GM23338 (cell line): ENCODE measurements around the gene WDR87. TPM values are rescaled to one million over a fixed set of nuclear protein-coding genes. Genes with fewer than 3 reads are reported as not detected.

Source experiments
- ATAC-seq: fragments of 200-7000 bp; cut with Tn5 transposase; 3 replicates; pipeline ENCODE4 v1.9.1; 2020
- DNase-seq: peaks from one replicate; pipeline ENCODE4 v3.0.0-alpha.2; 2015; ENCODE audit warnings: low spot score
- H2AFZ ChIP-seq: fragments of 200-600 bp; sonication (generic); 2 replicates; pipeline ENCODE4 v1.8.0; 2016; ENCODE audit warnings: antibody characterized with exemption, mild to moderate bottlenecking, moderate library complexity
- H3F3A ChIP-seq: fragments of 200-600 bp; sonication (generic); replicated peaks from 2 replicates; pipeline ENCODE4 v1.8.0; 2017; ENCODE audit warnings: antibody characterized with exemption, mixed run types, low read depth
- H3K27ac ChIP-seq: fragments of 200-600 bp; sonication (generic); 2 replicates; pipeline ENCODE4 v1.6.1; 2016; ENCODE audit warnings: low read depth
- H3K27me3 ChIP-seq: fragments of 200-600 bp; sonication (generic); 2 replicates; pipeline ENCODE4 v1.8.0; 2016; ENCODE audit warnings: mild to moderate bottlenecking, mixed run types, moderate library complexity; ENCODE audit not compliant: insufficient read depth
- H3K36me3 ChIP-seq: fragments of 200-600 bp; sonication (generic); 2 replicates; pipeline ENCODE4 v1.8.0; 2016; ENCODE audit warnings: mild to moderate bottlenecking; ENCODE audit not compliant: insufficient read depth
- H3K4me1 ChIP-seq: fragments of 200-600 bp; sonication (generic); 2 replicates; pipeline ENCODE4 v1.8.0; 2016; ENCODE audit warnings: mild to moderate bottlenecking, moderate library complexity; ENCODE audit not compliant: insufficient read depth
- H3K4me2 ChIP-seq: fragments of 200-600 bp; sonication (generic); 2 replicates; pipeline ENCODE4 v1.7.1; 2017; ENCODE audit warnings: mixed run types
- H3K4me3 ChIP-seq: fragments of 200-600 bp; sonication (generic); 2 replicates; pipeline ENCODE4 v1.6.1; 2016; ENCODE audit warnings: mixed run types
- H3K79me2 ChIP-seq: fragments of 200-600 bp; sonication (generic); replicated peaks from 2 replicates; pipeline ENCODE4 v1.8.0; 2017; ENCODE audit warnings: mild to moderate bottlenecking; ENCODE audit not compliant: insufficient read depth
- H3K9me2 ChIP-seq: fragments of 200-600 bp; sonication (generic); 2 replicates; pipeline ENCODE4 v1.8.0; 2017; ENCODE audit not compliant: insufficient read depth
- H4K20me1 ChIP-seq: fragments of 200-600 bp; sonication (generic); replicated peaks from 2 replicates; pipeline ENCODE4 v1.8.0; 2017; ENCODE audit warnings: mild to moderate bottlenecking; ENCODE audit not compliant: insufficient read depth
- H3K27ac Mint-ChIP-seq: 2 replicates; pipeline ENCODE4 v1.8.0; 2020; ENCODE audit warnings: inconsistent platforms, mild to moderate bottlenecking, moderate library complexity, mixed read lengths
- H3K27me3 Mint-ChIP-seq: 3 replicates; pipeline ENCODE4 v1.8.0; 2022; ENCODE audit warnings: low read depth, mild to moderate bottlenecking, moderate library complexity, mixed read lengths, inconsistent platforms; ENCODE audit not compliant: insufficient read depth, poor library complexity
- H3K36me3 Mint-ChIP-seq: 3 replicates; pipeline ENCODE4 v1.8.0; 2021; ENCODE audit warnings: low read depth, mild to moderate bottlenecking, inconsistent platforms, moderate library complexity, mixed read lengths
- H3K4me1 Mint-ChIP-seq: 3 replicates; pipeline ENCODE4 v1.8.0; 2020; ENCODE audit warnings: mild to moderate bottlenecking, inconsistent platforms, mixed read lengths
- H3K4me3 Mint-ChIP-seq: 3 replicates; pipeline ENCODE4 v1.8.0; 2021; ENCODE audit warnings: moderate library complexity, mild to moderate bottlenecking, inconsistent platforms, mixed read lengths
- H3K9me3 Mint-ChIP-seq: 3 replicates; pipeline ENCODE4 v1.8.0; 2020; ENCODE audit warnings: moderate library complexity, mild to moderate bottlenecking, inconsistent platforms, mixed read lengths
- CREB1 ChIP-seq: fragments of 250-450 bp; sonication (Bioruptor Pico); IDR thresholded peaks from 2 replicates; pipeline ENCODE4 v1.5.0; 2020; ENCODE audit warnings: low read depth, mild to moderate bottlenecking, moderate library complexity
- EZH2 ChIP-seq: fragments of 200-600 bp; sonication (generic); IDR thresholded peaks from one replicate; pipeline ENCODE4 v1.8.0; 2017; ENCODE audit warnings: antibody characterized with exemption, mild to moderate bottlenecking, low read depth; ENCODE audit not compliant: unreplicated experiment
- EZH2phosphoT487 ChIP-seq: fragments of 200-600 bp; sonication (generic); IDR thresholded peaks from one replicate; pipeline ENCODE4 v1.8.1; 2018; ENCODE audit warnings: antibody characterized with exemption; ENCODE audit not compliant: unreplicated experiment
- JUNB ChIP-seq: IDR thresholded peaks from one replicate; pipeline ENCODE4 v1.6.1; 2016; ENCODE audit warnings: antibody characterized with exemption; ENCODE audit not compliant: unreplicated experiment
- NANOG ChIP-seq: IDR thresholded peaks from 2 replicates; pipeline ENCODE4 v1.6.1; 2016; ENCODE audit warnings: antibody characterized with exemption, borderline replicate concordance
- POLR2AphosphoS5 ChIP-seq: IDR thresholded peaks from 2 replicates; pipeline ENCODE4 v1.6.1; 2016; ENCODE audit warnings: antibody characterized with exemption, low read depth
- STAT1 ChIP-seq: IDR thresholded peaks from one replicate; pipeline ENCODE4 v1.6.1; 2016; ENCODE audit warnings: antibody characterized with exemption; ENCODE audit not compliant: unreplicated experiment
- ZNF114 ChIP-seq: fragments of 250-450 bp; sonication (Bioruptor Pico); IDR thresholded peaks from 2 replicates; pipeline ENCODE4 v1.5.0; 2020; ENCODE audit warnings: mild to moderate bottlenecking, moderate library complexity
- ZNF331 ChIP-seq: fragments of 250-450 bp; sonication (Bioruptor Pico); IDR thresholded peaks from 2 replicates; pipeline ENCODE4 v1.5.0; 2020; ENCODE audit warnings: low read depth, mild to moderate bottlenecking, moderate library complexity
- polyA plus RNA-seq: library from polyadenylated mRNA; unstranded; fragments of >200 nt; fragmentation: Nextera tagmentation; extraction: Ambion mirVana; gene quantifications from 2 replicates; pipeline ENCODE4 v1.2.1, GENCODE V29; 2016
- total RNA-seq: library from RNA; depleted of rRNA; stranded (reverse); fragments of >200 nt; shearing (Covaris generic); gene quantifications from 2 replicates; pipeline ENCODE4 v1.2.3, GENCODE V29; 2014
- TF ChIP-seq, protein P1 (sequence below), 2 experiments: fragments of 200-600 bp in 1 of 2; sonication (generic) in 1 of 2; conservative IDR thresholded peaks; 2 replicates each; pipeline versions ENCODE4 v1.5.1 to v1.6.1; 2016 to 2017; ENCODE audit warnings: antibody characterized with exemption in 2 of 2, low read depth in 2 of 2, mild to moderate bottlenecking in 2 of 2, moderate library complexity in 1 of 2
- TF ChIP-seq, protein P2 (sequence below): IDR thresholded peaks from one replicate; pipeline ENCODE4 v1.6.1; 2018; ENCODE audit warnings: antibody characterized with exemption; ENCODE audit not compliant: unreplicated experiment
- TF ChIP-seq, protein P3 (sequence below): IDR thresholded peaks from 2 replicates; pipeline ENCODE4 v1.6.1; 2016; ENCODE audit warnings: antibody characterized with exemption
- TF ChIP-seq, protein P4 (sequence below): fragments of 250-450 bp; sonication (Bioruptor Pico); IDR thresholded peaks from 2 replicates; pipeline ENCODE4 v1.5.0; 2020; ENCODE audit warnings: mild to moderate bottlenecking, moderate library complexity

Gene WDR87
- total and polyA plus RNA-seq, 2 experiments from 2014 or later, result 0.02 TPM; not detected in 1

DNA sequence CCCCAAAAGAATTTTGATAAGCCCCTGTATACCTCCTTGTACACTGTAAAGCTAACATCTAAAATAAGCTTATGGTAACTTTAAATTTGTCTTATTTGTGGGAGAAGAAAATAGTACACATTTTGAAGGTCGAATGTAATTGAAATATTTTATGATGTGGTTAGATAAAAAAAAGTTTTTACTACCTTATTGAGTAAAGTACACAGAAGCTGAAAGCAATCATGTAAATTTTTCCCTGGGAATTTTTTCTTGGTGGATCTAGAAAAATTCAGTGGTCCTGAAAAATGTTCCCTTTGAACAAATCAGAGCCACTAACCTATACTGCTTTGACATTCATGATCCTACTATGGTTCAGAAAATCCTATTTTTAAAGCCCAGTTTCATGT lies 47.5 kb upstream of the WDR87 start:
- H3K4me3 Mint-ChIP-seq, result no peak overlapping the region
- Histone ChIP-seq H3F3A (0 out of 2 replicates have a peak, but pooled peaks cover 4% of the 10 kb centered on the region), H3K4me3 (no peak overlapping the region), H3K36me3 (no peaks in the 10 kb centered on the region), H3K79me2 (peaks cover 70% of the 10 kb centered on the region), H3K4me2 (no peak overlapping the region), H3K27me3 (no peaks in the 10 kb centered on the region), H4K20me1 (no peaks in the 10 kb centered on the region; the same call in 1 of the 2 replicates), H3K27ac (0 out of 2 replicates have a peak overlapping the region, but pooled peaks have one; percentile 67), H3K9me2 (no peaks in the 10 kb centered on the region), H3K4me1 (peaks cover 28% of the 10 kb centered on the region), H2AFZ (no peak overlapping the region)
- H3K27ac Mint-ChIP-seq, result peak overlapping the region; percentile 76
- H3K4me1 Mint-ChIP-seq, result peaks cover 31% of the 10 kb centered on the region
- DNase-seq, result no peak
- no peaks in the 10 kb centered on the region for H3K9me3 Mint-ChIP-seq
- H3K27me3 Mint-ChIP-seq, result peaks cover 5% of the 10 kb centered on the region
- TF ChIP-seq, protein P1, sequence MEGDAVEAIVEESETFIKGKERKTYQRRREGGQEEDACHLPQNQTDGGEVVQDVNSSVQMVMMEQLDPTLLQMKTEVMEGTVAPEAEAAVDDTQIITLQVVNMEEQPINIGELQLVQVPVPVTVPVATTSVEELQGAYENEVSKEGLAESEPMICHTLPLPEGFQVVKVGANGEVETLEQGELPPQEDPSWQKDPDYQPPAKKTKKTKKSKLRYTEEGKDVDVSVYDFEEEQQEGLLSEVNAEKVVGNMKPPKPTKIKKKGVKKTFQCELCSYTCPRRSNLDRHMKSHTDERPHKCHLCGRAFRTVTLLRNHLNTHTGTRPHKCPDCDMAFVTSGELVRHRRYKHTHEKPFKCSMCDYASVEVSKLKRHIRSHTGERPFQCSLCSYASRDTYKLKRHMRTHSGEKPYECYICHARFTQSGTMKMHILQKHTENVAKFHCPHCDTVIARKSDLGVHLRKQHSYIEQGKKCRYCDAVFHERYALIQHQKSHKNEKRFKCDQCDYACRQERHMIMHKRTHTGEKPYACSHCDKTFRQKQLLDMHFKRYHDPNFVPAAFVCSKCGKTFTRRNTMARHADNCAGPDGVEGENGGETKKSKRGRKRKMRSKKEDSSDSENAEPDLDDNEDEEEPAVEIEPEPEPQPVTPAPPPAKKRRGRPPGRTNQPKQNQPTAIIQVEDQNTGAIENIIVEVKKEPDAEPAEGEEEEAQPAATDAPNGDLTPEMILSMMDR (conservative IDR thresholded peaks at IDR 0.05; ENCODE audit: low read depth in 2 of 2), result no peak
- no peak for TF ChIP-seq ZNF331 (CRISPR knock-in tag)
- no peak for TF ChIP-seq EZH2
- no peak for TF ChIP-seq EZH2phosphoT487
- TF ChIP-seq POLR2AphosphoS5, result no peak
- no peak for TF ChIP-seq NANOG
- no peak for TF ChIP-seq ZNF114 (CRISPR knock-in tag)
- TF ChIP-seq, protein P2, sequence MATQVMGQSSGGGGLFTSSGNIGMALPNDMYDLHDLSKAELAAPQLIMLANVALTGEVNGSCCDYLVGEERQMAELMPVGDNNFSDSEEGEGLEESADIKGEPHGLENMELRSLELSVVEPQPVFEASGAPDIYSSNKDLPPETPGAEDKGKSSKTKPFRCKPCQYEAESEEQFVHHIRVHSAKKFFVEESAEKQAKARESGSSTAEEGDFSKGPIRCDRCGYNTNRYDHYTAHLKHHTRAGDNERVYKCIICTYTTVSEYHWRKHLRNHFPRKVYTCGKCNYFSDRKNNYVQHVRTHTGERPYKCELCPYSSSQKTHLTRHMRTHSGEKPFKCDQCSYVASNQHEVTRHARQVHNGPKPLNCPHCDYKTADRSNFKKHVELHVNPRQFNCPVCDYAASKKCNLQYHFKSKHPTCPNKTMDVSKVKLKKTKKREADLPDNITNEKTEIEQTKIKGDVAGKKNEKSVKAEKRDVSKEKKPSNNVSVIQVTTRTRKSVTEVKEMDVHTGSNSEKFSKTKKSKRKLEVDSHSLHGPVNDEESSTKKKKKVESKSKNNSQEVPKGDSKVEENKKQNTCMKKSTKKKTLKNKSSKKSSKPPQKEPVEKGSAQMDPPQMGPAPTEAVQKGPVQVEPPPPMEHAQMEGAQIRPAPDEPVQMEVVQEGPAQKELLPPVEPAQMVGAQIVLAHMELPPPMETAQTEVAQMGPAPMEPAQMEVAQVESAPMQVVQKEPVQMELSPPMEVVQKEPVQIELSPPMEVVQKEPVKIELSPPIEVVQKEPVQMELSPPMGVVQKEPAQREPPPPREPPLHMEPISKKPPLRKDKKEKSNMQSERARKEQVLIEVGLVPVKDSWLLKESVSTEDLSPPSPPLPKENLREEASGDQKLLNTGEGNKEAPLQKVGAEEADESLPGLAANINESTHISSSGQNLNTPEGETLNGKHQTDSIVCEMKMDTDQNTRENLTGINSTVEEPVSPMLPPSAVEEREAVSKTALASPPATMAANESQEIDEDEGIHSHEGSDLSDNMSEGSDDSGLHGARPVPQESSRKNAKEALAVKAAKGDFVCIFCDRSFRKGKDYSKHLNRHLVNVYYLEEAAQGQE, result no peak
- TF ChIP-seq JUNB, result no peak
- TF ChIP-seq, protein P3, sequence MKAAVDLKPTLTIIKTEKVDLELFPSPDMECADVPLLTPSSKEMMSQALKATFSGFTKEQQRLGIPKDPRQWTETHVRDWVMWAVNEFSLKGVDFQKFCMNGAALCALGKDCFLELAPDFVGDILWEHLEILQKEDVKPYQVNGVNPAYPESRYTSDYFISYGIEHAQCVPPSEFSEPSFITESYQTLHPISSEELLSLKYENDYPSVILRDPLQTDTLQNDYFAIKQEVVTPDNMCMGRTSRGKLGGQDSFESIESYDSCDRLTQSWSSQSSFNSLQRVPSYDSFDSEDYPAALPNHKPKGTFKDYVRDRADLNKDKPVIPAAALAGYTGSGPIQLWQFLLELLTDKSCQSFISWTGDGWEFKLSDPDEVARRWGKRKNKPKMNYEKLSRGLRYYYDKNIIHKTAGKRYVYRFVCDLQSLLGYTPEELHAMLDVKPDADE, result no peak
- no peak for TF ChIP-seq CREB1 (CRISPR knock-in tag)
- TF ChIP-seq STAT1, result no peak
- TF ChIP-seq, protein P4, sequence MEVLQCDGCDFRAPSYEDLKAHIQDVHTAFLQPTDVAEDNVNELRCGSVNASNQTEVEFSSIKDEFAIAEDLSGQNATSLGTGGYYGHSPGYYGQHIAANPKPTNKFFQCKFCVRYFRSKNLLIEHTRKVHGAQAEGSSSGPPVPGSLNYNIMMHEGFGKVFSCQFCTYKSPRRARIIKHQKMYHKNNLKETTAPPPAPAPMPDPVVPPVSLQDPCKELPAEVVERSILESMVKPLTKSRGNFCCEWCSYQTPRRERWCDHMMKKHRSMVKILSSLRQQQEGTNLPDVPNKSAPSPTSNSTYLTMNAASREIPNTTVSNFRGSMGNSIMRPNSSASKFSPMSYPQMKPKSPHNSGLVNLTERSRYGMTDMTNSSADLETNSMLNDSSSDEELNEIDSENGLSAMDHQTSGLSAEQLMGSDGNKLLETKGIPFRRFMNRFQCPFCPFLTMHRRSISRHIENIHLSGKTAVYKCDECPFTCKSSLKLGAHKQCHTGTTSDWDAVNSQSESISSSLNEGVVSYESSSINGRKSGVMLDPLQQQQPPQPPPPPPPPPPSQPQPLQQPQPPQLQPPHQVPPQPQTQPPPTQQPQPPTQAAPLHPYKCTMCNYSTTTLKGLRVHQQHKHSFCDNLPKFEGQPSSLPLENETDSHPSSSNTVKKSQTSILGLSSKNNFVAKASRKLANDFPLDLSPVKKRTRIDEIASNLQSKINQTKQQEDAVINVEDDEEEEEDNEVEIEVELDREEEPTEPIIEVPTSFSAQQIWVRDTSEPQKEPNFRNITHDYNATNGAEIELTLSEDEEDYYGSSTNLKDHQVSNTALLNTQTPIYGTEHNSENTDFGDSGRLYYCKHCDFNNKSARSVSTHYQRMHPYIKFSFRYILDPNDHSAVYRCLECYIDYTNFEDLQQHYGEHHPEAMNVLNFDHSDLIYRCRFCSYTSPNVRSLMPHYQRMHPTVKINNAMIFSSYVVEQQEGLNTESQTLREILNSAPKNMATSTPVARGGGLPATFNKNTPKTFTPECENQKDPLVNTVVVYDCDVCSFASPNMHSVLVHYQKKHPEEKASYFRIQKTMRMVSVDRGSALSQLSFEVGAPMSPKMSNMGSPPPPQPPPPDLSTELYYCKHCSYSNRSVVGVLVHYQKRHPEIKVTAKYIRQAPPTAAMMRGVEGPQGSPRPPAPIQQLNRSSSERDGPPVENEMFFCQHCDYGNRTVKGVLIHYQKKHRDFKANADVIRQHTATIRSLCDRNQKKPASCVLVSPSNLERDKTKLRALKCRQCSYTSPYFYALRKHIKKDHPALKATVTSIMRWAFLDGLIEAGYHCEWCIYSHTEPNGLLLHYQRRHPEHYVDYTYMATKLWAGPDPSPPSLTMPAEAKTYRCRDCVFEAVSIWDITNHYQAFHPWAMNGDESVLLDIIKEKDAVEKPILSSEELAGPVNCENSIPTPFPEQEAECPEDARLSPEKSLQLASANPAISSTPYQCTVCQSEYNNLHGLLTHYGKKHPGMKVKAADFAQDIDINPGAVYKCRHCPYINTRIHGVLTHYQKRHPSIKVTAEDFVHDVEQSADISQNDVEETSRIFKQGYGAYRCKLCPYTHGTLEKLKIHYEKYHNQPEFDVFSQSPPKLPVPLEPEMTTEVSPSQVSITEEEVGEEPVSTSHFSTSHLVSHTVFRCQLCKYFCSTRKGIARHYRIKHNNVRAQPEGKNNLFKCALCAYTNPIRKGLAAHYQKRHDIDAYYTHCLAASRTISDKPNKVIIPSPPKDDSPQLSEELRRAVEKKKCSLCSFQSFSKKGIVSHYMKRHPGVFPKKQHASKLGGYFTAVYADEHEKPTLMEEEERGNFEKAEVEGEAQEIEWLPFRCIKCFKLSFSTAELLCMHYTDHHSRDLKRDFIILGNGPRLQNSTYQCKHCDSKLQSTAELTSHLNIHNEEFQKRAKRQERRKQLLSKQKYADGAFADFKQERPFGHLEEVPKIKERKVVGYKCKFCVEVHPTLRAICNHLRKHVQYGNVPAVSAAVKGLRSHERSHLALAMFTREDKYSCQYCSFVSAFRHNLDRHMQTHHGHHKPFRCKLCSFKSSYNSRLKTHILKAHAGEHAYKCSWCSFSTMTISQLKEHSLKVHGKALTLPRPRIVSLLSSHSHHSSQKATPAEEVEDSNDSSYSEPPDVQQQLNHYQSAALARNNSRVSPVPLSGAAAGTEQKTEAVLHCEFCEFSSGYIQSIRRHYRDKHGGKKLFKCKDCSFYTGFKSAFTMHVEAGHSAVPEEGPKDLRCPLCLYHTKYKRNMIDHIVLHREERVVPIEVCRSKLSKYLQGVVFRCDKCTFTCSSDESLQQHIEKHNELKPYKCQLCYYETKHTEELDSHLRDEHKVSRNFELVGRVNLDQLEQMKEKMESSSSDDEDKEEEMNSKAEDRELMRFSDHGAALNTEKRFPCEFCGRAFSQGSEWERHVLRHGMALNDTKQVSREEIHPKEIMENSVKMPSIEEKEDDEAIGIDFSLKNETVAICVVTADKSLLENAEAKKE (CRISPR knock-in tag), result no peak
- no peaks in the 10 kb centered on the region; the same call in 2 of the 3 replicates for H3K36me3 Mint-ChIP-seq
- ATAC-seq, result no peak
